K562 (cell line): ENCODE data around the gene LIMS1. TPM values are rescaled to one million over a fixed set of nuclear protein-coding genes. Genes with fewer than 3 reads are reported as not detected.

Experiments
- CREBBP ChIP-seq: IDR thresholded peaks from one replicate; pipeline ENCODE4 v1.6.1; 2012; ENCODE audit warnings: low read depth, mild to moderate bottlenecking, control low read depth, inconsistent platforms, low read length
- DLX4 ChIP-seq: fragments of 250-450 bp; sonication (Bioruptor Pico); IDR thresholded peaks from 2 replicates; pipeline ENCODE4 v1.6.1; 2021; ENCODE audit warnings: mild to moderate bottlenecking
- E2F8 ChIP-seq: fragments of 450-650 bp; IDR thresholded peaks from 2 replicates; pipeline ENCODE4 v1.7.1; 2018; ENCODE audit warnings: mild to moderate bottlenecking, low read depth; ENCODE audit not compliant: partially characterized antibody
- EP400 ChIP-seq: fragments of 450-650 bp; IDR thresholded peaks from 2 replicates; pipeline ENCODE4 v1.6.1; 2017; ENCODE audit warnings: antibody characterized with exemption, mild to moderate bottlenecking, moderate library complexity
- FOSL1 ChIP-seq: fragments of 200-800 bp; sonication (Bioruptor generic); conservative IDR thresholded peaks from 2 replicates; pipeline ENCODE4 v1.6.1; 2016; ENCODE audit warnings: missing genetic modification characterization, missing compliant biosample characterization
- MYNN ChIP-seq, 2 experiments: sonication (generic); formaldehyde crosslinking in 1 of 2; IDR thresholded peaks; 2 replicates each; pipeline versions ENCODE4 v1.5.0 to v1.6.1; 2016 to 2020; ENCODE audit warnings: antibody characterized with exemption in 1 of 2, missing genetic modification reagents in 1 of 2
- NFATC3 ChIP-seq: fragments of 450-650 bp; IDR thresholded peaks from 2 replicates; pipeline ENCODE4 v1.6.1; 2017; ENCODE audit warnings: mild to moderate bottlenecking
- NONO ChIP-seq, 2 experiments: fragments of 200-400 bp in 1 of 2; fragments of 450-650 bp in 1 of 2; formaldehyde crosslinking in 1 of 2; IDR thresholded peaks; 2 replicates each; pipeline ENCODE4 v1.6.1; 2017; ENCODE audit warnings: low read depth in 2 of 2, mild to moderate bottlenecking in 2 of 2, moderate library complexity in 2 of 2, low read length in 1 of 2
- SAFB2 ChIP-seq: fragments of 200-400 bp; formaldehyde crosslinking; IDR thresholded peaks from 2 replicates; pipeline ENCODE4 v1.6.1; 2018; ENCODE audit warnings: borderline replicate concordance, low read length, low read depth, moderate library complexity; ENCODE audit not compliant: severe bottlenecking
- SMARCA5 ChIP-seq: fragments of 450-650 bp; IDR thresholded peaks from 2 replicates; pipeline ENCODE4 v1.6.1; 2016
- U2AF1 ChIP-seq: fragments of 200-400 bp; formaldehyde crosslinking; optimal IDR thresholded peaks from 2 replicates; pipeline ENCODE3; 2017; ENCODE audit warnings: mild to moderate bottlenecking, low read depth, low read length, moderate library complexity
- VEZF1 ChIP-seq: fragments of 200-800 bp; sonication (Bioruptor generic); IDR thresholded peaks from 2 replicates; pipeline ENCODE4 v1.6.1; 2017; ENCODE audit warnings: missing genetic modification characterization, missing compliant biosample characterization
- ZNF75A ChIP-seq: fragments of 450-650 bp; formaldehyde crosslinking; IDR thresholded peaks from 2 replicates; pipeline ENCODE4 v1.4.0; 2020; ENCODE audit warnings: mild to moderate bottlenecking
- polyA plus RNA-seq, 8 experiments: library from polyadenylated mRNA; depleted of rRNA in 4 of 8; stranded (reverse) in 5 of 8; unstranded in 3 of 8; fragments of >200 nt; fragmentation: Nextera tagmentation in 2 of 8; fragmentation: Illumina TruSeq in 1 of 8; extraction: Ambion mirVana in 2 of 8; extraction: Trizol in 1 of 8; gene quantifications; 2 replicates each; pipeline versions ENCODE4 v1.2.1 to v1.2.3, GENCODE V29; 2011 to 2014; ENCODE audit warnings: inconsistent platforms in 1 of 8, missing spikeins in 1 of 8
- total RNA-seq, 7 experiments: library from RNA; depleted of rRNA in 6 of 7; stranded (reverse); fragments of >200 nt in 6 of 7; fragmentation: Illumina TruSeq in 2 of 7; extraction: Trizol in 2 of 7; gene quantifications; 2 replicates each; pipeline versions ENCODE4 v1.2.1 to v1.2.3, GENCODE V29; 2011 to 2021; ENCODE audit warnings: low replicate concordance in 1 of 7

Gene LIMS1
- total and polyA plus RNA-seq, 9 of the 15 experiments (the other 6 are each of a cell fraction or from before 2014, with no cell fraction given): 52.8 to 134 (median 81.0) TPM

GRCh38 chr2:108621087-108621559 lies 86.9 kb downstream of the LIMS1 start (continued):
- TF ChIP-seq EP400 (no peak), NFATC3 (0 out of 2 replicates have a peak, but pooled peaks have one; percentile 17), NONO (IDR thresholded peaks at IDR 0.05; ENCODE audit: low read depth in 2 of 2, low read length in 1 of 2) (no peak), VEZF1 (CRISPR knock-in tag) (peak; percentile 81), U2AF1 (no peak), FOSL1 (tag) (peak; percentile 56; the same call in 1 of the 2 replicates), ZNF75A (no peak), SMARCA5 (0 out of 2 replicates have a peak, but pooled peaks have one; percentile 57), CREBBP (no peak), DLX4 (CRISPR knock-in tag) (no peak), E2F8 (no peak), MYNN (IDR thresholded peaks at IDR 0.05) (0 out of 2 replicates have a peak, but pooled peaks have one; percentile 37), MYNN (CRISPR knock-in tag; IDR thresholded peaks at IDR 0.05) (no peak), SAFB2 (no peak)
